DMS53 (cell line): ENCODE results near the gene RNU2-1.
"Not testable (repeated sequence)": the region's sequence is repeated elsewhere in the genome, so short reads cannot be mapped to it uniquely, and the experiment has no call there.

Experiments used
- DNase-seq: peaks from one replicate; lab custom pipeline; 2025; lab: John Stamatoyannopoulos, UW

Gene RNU2-1

GRCh38 chr17:43233877-43234276, at the start of gene RNU2-1:
TSS of gene RNU2-1 (minus strand) at chr17:43233977.
- not testable (repeated sequence) for DNase-seq

DNA sequence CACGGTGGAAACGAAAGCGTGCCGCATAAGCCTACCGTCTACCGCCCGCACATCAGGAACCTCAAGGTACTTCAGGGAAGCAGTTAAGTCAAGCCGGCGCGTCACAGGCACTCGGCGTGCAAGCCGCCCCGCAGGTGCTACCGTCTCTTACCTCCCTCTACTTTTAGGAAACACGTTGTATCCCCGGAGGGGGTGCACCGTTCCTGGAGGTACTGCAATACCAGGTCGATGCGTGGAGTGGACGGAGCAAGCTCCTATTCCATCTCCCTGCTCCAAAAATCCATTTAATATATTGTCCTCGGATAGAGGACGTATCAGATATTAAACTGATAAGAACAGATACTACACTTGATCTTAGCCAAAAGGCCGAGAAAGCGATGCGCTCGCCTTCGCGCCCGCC, 39.1 kb upstream of the RNU2-1 start:
- not testable (repeated sequence) for DNase-seq

GRCh38 chr17:43272483-43272882, 38.7 kb upstream of the RNU2-1 start:
- not testable (repeated sequence) for DNase-seq

DNA sequence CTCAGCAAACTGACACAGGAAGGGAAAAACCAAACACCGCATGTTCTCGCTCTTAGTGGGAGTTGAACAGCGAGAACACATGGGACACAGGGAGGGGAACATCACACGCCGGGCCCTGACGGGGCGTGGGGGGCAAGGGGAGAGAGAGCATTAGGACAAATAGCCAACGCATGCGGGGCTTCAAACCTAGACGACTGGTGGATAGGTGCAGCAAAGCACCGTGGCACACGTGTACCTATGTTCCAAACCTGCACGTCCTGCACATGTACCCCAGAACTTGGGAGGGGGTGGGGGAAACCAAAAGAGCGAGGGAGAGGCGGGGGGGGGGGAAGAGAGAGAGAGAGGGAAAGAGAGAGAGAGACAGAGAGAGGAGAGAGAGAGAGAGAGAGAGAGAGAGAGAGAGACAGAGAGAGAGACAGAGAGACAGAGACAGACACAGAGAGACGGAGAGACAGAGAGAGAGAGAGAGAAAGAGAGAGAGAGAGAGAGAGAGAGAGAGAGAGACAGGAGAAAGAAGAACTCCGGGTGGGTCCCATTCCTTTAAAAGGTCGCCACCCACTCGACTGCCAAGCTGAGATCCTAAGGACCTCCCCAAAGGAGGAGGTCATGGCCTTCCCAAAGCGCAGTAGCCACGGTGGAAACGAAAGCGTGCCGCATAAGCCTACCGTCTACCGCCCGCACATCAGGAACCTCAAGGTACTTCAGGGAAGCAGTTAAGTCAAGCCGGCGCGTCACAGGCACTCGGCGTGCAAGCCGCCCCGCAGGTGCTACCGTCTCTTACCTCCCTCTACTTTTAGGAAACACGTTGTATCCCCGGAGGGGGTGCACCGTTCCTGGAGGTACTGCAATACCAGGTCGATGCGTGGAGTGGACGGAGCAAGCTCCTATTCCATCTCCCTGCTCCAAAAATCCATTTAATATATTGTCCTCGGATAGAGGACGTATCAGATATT, 37.1 kb upstream of the RNU2-1 start:
- DNase-seq = not testable (repeated sequence)

GRCh38 chr17:43246456-43246855, 12.7 kb upstream of the RNU2-1 start:
- DNase-seq = not testable (repeated sequence)

DNA sequence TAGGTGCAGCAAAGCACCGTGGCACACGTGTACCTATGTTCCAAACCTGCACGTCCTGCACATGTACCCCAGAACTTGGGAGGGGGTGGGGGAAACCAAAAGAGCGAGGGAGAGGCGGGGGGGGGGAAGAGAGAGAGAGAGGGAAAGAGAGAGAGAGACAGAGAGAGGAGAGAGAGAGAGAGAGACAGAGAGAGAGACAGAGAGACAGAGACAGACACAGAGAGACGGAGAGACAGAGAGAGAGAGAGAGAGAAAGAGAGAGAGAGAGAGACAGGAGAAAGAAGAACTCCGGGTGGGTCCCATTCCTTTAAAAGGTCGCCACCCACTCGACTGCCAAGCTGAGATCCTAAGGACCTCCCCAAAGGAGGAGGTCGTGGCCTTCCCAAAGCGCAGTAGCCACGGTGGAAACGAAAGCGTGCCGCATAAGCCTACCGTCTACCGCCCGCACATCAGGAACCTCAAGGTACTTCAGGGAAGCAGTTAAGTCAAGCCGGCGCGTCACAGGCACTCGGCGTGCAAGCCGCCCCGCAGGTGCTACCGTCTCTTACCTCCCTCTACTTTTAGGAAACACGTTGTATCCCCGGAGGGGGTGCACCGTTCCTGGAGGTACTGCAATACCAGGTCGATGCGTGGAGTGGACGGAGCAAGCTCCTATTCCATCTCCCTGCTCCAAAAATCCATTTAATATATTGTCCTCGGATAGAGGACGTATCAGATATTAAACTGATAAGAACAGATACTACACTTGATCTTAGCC, 7.0 kb upstream of the RNU2-1 start:
- DNase-seq = not testable (repeated sequence)

DNA sequence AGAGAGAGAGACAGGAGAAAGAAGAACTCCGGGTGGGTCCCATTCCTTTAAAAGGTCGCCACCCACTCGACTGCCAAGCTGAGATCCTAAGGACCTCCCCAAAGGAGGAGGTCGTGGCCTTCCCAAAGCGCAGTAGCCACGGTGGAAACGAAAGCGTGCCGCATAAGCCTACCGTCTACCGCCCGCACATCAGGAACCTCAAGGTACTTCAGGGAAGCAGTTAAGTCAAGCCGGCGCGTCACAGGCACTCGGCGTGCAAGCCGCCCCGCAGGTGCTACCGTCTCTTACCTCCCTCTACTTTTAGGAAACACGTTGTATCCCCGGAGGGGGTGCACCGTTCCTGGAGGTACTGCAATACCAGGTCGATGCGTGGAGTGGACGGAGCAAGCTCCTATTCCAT, 5.8 kb upstream of the RNU2-1 start:
- DNase-seq = not testable (repeated sequence)

- not testable (repeated sequence) for DNase-seq
These were observed 514 bp downstream of the RNU2-1 start for GRCh38 chr17:43233263-43233662.

GRCh38 chr17:43232021-43232699, 1.6 kb downstream of the RNU2-1 start:
- DNase-seq = not testable (repeated sequence)

GRCh38 chr17:43231205-43232020, 2.4 kb downstream of the RNU2-1 start:
- not testable (repeated sequence) for DNase-seq

DNA sequence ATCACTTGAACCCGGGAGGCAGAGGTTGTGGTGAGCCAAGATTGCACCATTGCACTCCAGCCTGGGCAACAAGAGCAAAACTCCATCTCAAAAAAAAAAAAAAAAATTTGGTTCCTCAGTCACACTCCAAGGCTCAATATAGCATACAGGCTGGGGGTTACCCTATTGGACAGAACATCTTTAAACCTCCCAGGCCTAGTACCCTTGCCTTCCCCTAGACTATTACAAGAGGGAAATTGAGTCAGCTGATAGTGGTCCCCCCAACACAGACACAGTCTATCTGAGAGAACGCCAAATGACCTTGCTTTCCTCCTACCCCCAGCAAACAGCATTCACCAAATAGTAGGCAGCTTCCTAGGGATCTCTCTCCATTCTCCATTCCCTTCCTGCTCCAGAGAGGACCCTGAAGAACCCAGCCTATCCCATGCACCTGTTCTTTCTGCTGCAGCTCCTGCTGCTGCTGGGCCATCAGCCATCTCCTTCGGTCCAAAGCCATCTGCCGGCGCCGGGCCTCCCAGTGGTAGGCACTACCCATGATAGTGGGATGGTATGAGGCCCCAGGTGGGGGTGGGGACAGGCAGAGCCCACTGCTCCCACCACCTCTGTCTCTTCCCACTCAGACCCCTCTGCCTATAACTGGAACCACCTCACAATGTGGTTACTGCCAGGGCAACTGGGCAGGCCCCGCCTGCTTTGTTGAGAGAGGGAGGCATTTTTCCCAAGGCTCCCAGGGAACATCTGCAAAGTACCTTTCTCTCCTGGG, 5.6 kb downstream of the RNU2-1 start, which contains the start of gene CCDC200:
TSS of gene CCDC200 (minus strand) at position 604 of the 763 bp plus-strand sequence. CDS start at position 535, 69 bp downstream.
- not testable (repeated sequence) for DNase-seq

DNA sequence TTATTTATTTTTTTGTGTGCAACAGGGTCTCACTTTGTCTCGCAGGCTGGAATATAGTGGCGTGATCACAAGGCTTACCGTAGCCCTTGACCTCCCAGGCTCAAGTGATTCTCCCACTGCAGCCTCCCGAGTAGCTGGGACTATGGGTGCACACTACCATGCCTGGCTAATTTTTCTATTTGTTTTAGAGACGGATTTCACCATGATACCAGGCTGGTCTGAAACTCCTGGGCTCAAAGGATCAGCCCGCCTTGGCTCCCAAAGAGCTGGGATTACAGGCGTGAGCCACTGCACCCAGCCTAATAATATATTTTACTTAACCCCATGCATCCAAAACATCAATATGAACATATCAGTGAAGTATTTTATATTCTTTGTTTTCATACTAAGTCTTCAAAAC, 7.4 kb downstream of the RNU2-1 start:
- DNase-seq = no peak

- DNase-seq = no peak
These were observed 9.6 kb downstream of the RNU2-1 start for GRCh38 chr17:43224146-43224705.

GRCh38 chr17:43220511-43221125, 13.2 kb downstream of the RNU2-1 start:
- DNase-seq = no peak

GRCh38 chr17:43219746-43220380, 13.9 kb downstream of the RNU2-1 start:
- DNase-seq = no peak

GRCh38 chr17:43219001-43219400, 14.8 kb downstream of the RNU2-1 start:
- no peak for DNase-seq

- no peak for DNase-seq
These were observed 16.1 kb downstream of the RNU2-1 start for GRCh38 chr17:43217614-43218087.

DNA sequence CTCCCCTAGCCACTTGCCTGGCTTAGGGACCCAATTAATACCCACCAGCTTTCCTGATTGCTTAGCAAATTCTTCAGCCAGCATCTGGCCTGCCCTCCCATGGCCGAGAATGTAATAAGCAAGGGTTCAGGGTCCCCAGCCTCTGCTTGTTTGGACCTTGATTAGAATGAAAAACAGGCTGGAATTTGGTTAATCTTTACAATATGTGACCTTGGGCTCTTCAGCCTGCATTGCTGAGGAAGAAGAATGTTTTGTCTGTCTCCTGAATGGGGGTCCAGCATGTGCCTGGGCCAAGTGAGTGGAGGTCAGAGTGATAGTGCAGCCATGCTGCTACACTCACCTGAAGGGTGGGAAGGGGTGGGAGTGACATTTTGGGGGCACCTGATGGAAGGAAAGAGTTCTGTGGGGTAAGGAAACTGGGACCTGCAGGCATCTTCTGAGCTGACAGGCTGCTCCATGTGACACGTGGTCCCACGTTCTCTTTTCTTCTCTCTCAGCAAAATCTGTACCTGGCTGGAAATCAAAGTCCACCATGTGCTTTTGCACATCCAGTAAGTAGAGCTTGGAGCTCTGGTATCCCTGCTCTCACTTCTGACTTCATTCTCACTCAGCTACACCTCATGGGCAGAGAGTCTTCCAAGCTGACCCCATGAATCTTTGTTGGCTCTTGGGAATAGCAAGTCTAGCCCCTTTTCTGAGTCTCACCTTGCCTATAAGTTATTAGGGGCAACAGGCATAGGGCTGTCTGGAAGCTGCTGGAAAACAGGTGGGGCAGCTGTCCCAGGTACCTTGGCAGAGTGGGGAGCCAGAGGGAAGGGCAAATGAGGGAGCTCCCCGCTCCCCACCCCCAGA, 16.8 kb downstream of the RNU2-1 start:
- DNase-seq = no peak
